Measurements from ENCODE around the gene C1orf21. TPM values are rescaled to one million over a fixed set of nuclear protein-coding genes. Genes with fewer than 3 reads are reported as not detected.
"Not testable (repeated sequence)": the region's sequence is repeated elsewhere in the genome, so short reads cannot be mapped to it uniquely, and the experiment has no call there.

C1orf21 gene
- 2.3 and 3.3 TPM in 2 replicates for total RNA-seq

GRCh38 chr1:184386312-184387068, at the start of gene C1orf21:
TSS of gene C1orf21 (plus strand) at chr1:184387029. CDS start at chr1:184477510, 90,481 bp downstream.
- intact Hi-C loops (cut with micrococcal nuclease): loop anchor here (1.0 to 10.0 kb wide), 7 partner anchors 104 to 914 kb away; partner anchors contain the start of genes EDEM3, NIBAN1, SMG7 and TSEN15

DNA sequence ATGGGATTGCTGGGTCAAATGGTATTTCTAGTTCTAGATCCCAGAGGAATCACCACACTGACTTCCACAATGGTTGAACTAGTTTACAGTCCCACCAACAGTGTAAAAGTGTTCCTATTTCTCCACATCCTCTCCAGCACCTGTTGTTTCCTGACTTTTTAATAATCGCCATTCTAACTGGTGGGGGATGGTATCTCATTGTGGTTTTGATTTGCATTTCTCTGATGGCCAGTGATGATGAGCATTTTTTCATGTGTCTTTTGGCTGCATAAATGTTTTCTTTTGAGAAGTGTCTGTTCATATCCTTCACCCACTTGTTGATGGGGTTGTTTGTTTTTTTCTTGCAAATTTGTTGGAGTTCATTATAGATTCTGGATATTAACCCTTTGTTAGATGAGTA, 49.0 kb upstream of the C1orf21 start:
- intact Hi-C loops (cut with micrococcal nuclease): not testable (repeated sequence)

DNA sequence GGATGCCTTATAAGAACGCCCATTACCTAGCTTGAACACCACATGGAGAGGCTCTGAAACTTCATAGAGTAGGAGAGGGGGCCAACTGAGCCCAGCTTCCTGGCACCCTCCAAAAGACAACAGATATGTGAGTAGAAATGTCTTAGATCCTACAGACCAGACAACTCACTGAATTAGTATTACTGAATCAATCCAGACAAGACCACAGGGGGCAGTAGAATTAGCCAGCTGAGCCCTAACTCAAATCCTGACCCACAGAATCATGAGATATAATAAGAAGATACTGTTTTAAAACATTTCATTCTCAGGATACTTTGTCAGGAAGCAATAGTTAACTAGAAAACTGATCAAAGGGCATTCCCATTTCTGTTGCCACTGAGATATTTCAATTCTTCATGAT, 45.8 kb upstream of the C1orf21 start:
- intact Hi-C loops (cut with micrococcal nuclease): no loop called here

DNA sequence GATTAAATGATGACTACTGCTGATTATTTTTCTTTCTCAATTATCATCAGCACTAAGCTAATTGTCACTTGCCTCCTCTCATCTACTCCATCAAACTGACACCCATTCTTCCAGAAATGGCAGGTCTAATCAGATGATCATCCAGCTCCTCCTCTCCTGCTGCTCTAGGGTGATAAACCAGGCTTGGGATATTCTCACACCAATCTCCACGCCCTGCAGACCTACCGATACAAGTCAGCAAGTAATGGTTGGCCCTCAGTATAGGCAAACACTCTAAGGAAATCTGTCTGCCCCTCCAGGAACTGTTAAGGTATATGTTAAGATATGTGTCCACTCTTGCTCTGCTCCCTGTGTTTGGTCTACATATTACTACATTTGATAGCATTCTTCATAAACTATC, 36.3 kb upstream of the C1orf21 start:
- intact Hi-C loops (cut with micrococcal nuclease): no loop called here

DNA sequence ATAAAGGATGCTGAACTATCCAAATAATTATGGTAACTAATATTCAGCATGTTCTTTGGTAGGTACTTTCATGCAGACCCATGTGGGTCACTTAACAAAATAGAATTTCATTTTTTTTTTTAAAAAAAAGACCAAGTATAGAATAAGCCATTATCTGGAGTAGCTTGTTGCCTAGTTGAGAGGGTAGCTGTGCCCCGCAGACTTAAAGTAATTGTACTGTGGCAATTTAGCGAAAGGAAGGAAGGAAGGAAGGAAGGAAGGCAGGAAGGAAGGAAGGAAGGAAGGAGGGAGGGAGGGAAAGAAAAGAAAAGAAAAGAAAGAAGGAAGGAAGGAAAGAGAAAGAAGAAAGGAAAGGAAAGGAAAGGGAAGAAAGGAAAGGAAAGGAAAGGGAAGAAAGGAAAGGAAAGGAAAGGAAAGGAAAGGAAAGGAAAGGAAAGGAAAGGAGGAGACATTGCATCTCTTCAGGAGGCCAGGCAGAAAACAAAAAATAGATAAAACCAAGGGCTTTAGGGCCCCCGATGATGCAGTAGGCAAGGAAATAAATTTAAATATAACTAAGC, 35.3 kb upstream of the C1orf21 start:
- intact Hi-C loops (cut with micrococcal nuclease): no loop called here

DNA sequence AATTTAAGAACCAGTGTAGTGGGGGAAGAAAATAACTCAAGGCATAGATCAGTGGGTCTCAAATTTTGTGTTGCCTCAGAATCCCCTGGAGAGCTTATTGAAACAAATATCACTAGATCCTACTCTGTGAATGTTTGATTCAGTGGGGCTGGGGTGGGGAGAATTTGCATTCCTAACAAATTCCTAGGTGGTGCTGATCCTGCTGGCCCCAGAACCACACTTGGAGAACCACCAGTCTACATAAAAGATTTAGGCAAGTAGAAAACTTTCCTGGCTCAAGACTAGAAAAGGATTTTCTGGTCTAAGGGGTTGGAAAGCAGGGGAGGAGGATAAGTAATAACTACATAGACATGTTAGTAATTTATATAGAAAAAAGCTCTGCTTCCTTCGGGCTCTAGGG, 34.1 kb upstream of the C1orf21 start:
- intact Hi-C loops (cut with micrococcal nuclease): no loop called here

- intact Hi-C loops (cut with micrococcal nuclease): no loop called here
Observed at GRCh38 chr1:184354719-184355118, 32.1 kb upstream of the C1orf21 start.

DNA sequence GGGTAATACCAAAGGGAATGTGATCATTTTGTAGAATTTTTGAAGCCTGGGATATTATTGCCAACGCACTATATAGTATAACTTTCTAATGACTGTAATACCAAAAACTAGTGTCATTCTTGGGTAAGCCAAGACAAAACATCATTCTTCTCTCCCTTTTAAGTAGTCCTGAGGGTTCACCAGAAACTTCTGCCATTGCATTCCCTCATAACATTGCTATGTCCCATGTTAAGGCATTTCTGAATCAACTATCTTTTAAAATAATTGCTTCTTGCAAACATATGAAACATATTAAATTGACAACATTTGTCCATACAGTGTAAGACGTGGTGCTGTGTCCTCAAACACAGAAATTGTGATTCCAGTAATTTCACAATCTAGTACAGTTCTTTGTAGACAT, 29.9 kb upstream of the C1orf21 start:
- intact Hi-C loops (cut with micrococcal nuclease): no loop called here

DNA sequence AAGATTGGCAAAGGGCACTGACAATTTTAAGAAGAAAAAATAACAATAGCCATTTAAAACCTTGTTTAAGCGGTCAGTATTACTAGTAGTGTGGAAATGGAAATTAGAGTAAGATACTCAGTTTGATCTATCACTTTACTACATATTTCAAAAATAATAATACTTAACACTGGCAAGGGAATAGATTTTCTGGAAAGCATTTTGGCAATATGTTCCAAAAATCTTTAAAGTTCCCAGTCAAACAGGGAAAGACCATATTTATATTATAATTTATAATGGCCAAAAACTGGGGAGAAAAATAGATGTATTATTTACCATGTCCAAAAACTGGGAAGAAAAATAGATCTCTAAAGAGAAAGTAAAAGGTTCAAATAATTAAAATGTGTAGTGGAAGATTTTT, 28.6 kb upstream of the C1orf21 start:
- intact Hi-C loops (cut with micrococcal nuclease): no loop called here

DNA sequence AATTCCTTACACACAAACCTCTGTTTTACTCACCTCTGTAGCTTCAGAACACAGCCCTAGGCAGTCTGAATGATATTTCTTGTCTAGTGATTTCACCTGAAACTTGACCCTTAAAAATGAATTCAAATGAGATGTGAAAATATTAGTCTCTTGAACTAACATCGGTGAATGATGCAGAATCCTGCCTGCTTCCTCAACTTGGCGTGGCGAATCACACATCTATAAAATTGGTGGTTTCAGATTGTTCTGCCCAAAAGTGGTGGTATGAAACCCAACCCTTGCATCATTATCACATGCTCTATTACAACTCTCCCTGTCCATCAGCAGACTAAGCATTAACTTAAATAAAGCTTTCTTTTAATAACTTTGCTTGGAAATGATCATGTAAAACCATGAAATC, 26.9 kb upstream of the C1orf21 start:
- intact Hi-C loops (cut with micrococcal nuclease): no loop called here

- intact Hi-C loops (cut with micrococcal nuclease): no loop called here
Observed at GRCh38 chr1:184362876-184363275, 24.0 kb upstream of the C1orf21 start.

DNA sequence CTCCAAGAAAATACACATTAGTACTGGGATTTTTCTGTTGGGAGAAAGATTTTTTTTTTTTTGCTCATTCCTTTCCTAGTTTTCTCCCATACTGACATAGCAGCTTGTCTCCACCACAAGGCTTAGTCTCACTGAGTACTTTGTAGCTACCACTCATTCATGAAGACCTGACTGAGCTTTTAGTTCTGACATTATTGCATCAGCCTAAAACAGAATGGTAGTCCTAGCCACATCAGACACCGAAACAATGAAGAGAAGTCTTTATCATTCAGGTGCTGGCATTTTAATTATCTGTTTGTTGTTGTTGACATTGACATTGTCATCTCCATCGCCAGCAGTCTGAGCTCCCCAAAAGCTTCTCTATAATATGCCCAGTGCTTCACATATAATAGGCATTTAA, 21.1 kb upstream of the C1orf21 start:
- intact Hi-C loops (cut with micrococcal nuclease): no loop called here

DNA sequence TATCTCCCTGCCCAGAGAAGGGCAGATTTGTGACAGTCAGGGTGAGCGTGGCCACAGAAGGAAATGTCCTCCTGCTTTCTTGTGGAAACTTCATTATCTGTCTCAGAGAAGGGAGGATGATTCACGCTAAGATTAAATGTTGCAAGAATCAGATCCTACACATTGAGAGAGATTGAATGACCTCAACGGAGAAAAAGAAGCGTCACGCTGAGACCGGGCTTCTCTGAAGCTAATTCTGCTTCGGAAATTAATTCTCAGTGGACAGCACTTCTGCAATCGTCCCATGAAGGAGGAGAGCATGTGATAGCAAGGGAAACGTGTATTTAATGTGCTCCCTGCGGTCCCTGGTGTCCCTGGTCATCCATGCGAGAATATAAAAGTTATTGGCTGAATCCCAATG, 19.8 kb upstream of the C1orf21 start:
- intact Hi-C loops (cut with micrococcal nuclease): no loop called here

DNA sequence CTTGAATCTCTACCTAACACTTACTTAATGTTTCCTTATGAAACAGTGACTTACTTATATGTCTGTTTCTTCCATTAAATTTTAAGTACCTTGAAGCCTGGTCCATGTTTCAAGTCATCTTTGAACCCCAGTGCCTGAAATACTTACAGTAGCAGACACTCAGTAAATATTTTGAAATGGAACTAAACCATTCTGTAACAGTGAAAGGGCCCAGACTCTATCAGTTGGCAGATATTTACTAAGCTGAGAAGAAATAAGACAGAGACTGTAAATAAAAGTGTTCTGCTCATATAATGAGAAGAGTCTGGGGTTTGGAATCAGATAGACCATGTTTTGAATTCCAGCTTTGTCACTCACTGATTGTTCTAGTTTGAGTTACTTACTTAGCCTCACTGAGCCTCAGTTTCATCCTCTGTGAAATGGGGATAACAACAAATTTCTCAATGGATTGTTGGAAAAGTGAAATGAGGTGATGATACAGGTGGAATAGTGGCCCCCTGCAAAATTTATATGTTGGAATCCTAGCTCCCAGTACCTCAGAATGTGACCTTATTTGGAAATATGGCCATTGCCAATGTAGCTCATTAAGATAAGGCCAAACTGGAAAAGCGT, 19.3 kb upstream of the C1orf21 start:
- intact Hi-C loops (cut with micrococcal nuclease): no loop called here

- intact Hi-C loops (cut with micrococcal nuclease): no loop called here
Observed at GRCh38 chr1:184368354-184368753, 18.5 kb upstream of the C1orf21 start.

DNA sequence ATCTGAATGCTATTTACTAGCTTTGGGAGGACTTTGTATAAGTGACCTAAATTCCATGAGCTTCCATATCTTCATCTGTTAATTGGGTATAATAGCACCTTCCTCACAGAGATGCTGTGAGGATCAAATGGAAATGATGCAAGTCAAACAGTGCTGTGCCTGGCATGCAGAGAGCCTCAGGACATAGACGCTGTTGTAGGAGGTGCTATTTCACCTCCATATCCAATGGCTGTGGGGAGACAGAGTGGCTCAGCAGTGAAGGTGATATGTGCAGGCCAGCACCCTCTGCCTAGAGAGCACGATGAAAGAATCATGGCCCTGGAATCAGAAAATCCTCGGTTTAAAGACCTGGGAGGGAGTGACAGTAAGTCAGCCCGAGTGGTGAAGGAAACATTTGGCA, 16.0 kb upstream of the C1orf21 start:
- intact Hi-C loops (cut with micrococcal nuclease): no loop called here

- intact Hi-C loops (cut with micrococcal nuclease): no loop called here
Observed at GRCh38 chr1:184373155-184373554, 13.7 kb upstream of the C1orf21 start.

DNA sequence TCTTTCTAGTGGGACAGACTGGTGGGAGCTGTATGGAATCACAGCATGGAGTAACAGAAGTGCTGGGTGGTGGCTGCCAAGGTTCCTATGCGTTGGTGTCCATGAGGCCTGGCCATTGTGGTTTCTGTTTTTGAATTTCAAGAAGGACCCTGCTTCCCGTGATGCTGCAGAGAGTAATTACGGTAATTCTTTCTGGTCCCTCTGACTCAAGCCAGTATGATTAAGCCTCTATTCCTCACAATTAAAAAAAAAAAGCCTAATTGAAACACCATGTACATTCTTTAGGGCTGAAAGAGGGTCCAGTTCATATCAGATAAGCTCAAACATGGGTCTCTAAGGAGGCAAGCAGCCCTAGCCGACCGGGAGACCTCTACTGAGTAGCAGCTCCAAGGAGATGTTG, 10.5 kb upstream of the C1orf21 start:
- intact Hi-C loops (cut with micrococcal nuclease): no loop called here

- intact Hi-C loops (cut with micrococcal nuclease): no loop called here
Observed at GRCh38 chr1:184379111-184379752, 7.6 kb upstream of the C1orf21 start.

GRCh38 chr1:184380468-184380867, 6.4 kb upstream of the C1orf21 start:
- intact Hi-C loops (cut with micrococcal nuclease): loop anchor here (10.0 kb wide), 2 partner anchors 326 to 594 kb away; partner anchors contain the start of genes NIBAN1 and TSEN15

- intact Hi-C loops (cut with micrococcal nuclease): loop anchor here (10.0 kb wide), 2 partner anchors 329 to 591 kb away; partner anchors contain the start of genes NIBAN1 and TSEN15
Observed at GRCh38 chr1:184383772-184384323, 3.0 kb upstream of the C1orf21 start.

Data from T-helper 2 cell treated with Interferon-gamma antibody and Interleukin-4, amounts not matched to agents 100 ng/mL and 5 ng/mL, for 36 hours (primary cell).